ENCODE results near the gene CNN1. TPM values are rescaled to one million over a fixed set of nuclear protein-coding genes. Genes with fewer than 3 reads are reported as not detected.

The CNN1 gene
- total and polyA plus RNA-seq, 2 of the 13 experiments (the other 11 are each of a cell fraction or from before 2014, with no cell fraction given): 0.70 to 1.1 TPM

DNA sequence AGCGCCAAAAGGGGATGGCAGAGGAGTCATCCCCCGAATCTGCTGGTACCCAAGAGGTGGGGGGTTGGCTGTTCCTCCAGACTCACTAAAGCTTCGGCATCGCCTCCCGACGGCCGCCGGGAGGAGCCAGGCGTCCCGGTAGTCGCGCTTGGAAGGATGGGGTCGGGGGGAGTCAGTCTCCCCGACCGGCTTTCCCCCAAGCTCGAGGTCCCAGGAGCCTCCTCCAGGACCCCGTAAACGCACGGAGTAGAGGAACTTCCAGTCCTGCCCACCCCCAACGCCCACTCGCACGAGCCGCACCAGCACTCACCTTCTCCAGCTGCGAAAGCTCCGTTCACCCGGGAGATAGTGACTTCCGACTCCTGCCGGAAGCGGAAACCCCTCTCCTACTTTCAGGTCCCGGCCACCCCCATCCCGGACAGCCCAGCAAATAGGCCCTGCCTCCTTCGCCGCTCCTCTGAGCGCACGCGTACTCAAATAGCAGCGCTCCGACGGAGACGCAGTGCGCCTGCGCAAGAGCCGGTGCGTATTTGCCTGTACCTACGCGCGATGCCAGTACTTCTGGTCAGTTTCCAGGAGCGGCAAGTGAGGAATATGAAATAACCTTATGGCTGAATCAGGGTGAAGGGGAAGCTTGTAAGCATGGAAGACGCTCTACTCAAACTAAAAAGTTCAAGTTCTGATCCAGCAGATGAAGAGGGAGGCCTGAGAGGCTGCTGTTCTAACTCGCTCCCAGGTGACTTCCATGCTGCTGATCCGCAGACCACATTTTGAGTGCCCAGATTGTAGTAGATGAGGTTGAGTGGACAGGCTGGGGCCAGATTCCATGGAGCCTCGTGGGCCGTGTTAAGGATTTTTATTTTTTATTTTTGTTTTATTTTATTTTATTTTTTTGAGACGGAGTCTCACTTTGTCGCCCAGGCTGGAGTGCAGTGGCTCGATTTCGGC lies 20.5 kb downstream of the CNN1 start, which contains the start of gene ELOF1 (continued):
- TF ChIP-seq HOXA3 (CRISPR knock-in tag; IDR thresholded peaks at IDR 0.05) (peak; percentile 33; the same call in 1 of the 2 replicates), DBP (CRISPR knock-in tag; IDR thresholded peaks at IDR 0.05; ENCODE audit: not compliant biosample characterization) (no peak), ZNF142 (CRISPR knock-in tag; IDR thresholded peaks at IDR 0.05) (no peak), ZNF614 (CRISPR knock-in tag; IDR thresholded peaks at IDR 0.05; ENCODE audit: borderline replicate concordance) (no peak), THAP8 (CRISPR knock-in tag; IDR thresholded peaks at IDR 0.05; ENCODE audit: borderline replicate concordance) (no peak), ZNF136 (CRISPR knock-in tag; IDR thresholded peaks at IDR 0.05; ENCODE audit: low read depth) (no peak), ZSCAN30 (CRISPR knock-in tag; IDR thresholded peaks at IDR 0.05) (no peak), ZNF607 (CRISPR knock-in tag; IDR thresholded peaks at IDR 0.05; ENCODE audit: borderline replicate concordance) (peak; percentile 78; the same call in 1 of the 2 replicates), ZNF703 (CRISPR knock-in tag; IDR thresholded peaks at IDR 0.05; ENCODE audit: borderline replicate concordance) (no peak), ZFP62 (CRISPR knock-in tag; IDR thresholded peaks at IDR 0.05) (no peak), GATAD1 (CRISPR knock-in tag; IDR thresholded peaks at IDR 0.05) (peak; percentile 91), FOXA3 (CRISPR knock-in tag; IDR thresholded peaks at IDR 0.05) (peak; percentile 98)
- TF ChIP-seq, protein P1, sequence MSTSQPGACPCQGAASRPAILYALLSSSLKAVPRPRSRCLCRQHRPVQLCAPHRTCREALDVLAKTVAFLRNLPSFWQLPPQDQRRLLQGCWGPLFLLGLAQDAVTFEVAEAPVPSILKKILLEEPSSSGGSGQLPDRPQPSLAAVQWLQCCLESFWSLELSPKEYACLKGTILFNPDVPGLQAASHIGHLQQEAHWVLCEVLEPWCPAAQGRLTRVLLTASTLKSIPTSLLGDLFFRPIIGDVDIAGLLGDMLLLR (CRISPR knock-in tag; IDR thresholded peaks at IDR 0.05): peak; percentile 76; the same call in 1 of the 2 replicates
- TF ChIP-seq, protein P2, sequence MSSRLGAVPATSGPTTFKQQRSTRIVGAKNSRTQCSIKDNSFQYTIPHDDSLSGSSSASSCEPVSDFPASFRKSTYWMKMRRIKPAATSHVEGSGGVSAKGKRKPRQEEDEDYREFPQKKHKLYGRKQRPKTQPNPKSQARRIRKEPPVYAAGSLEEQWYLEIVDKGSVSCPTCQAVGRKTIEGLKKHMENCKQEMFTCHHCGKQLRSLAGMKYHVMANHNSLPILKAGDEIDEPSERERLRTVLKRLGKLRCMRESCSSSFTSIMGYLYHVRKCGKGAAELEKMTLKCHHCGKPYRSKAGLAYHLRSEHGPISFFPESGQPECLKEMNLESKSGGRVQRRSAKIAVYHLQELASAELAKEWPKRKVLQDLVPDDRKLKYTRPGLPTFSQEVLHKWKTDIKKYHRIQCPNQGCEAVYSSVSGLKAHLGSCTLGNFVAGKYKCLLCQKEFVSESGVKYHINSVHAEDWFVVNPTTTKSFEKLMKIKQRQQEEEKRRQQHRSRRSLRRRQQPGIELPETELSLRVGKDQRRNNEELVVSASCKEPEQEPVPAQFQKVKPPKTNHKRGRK (CRISPR knock-in tag; IDR thresholded peaks at IDR 0.05): no peak
- TF ChIP-seq, protein P3, sequence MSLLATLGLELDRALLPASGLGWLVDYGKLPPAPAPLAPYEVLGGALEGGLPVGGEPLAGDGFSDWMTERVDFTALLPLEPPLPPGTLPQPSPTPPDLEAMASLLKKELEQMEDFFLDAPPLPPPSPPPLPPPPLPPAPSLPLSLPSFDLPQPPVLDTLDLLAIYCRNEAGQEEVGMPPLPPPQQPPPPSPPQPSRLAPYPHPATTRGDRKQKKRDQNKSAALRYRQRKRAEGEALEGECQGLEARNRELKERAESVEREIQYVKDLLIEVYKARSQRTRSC (CRISPR knock-in tag; IDR thresholded peaks at IDR 0.05; ENCODE audit: low read depth): no peak

Data from HepG2 (cell line).